ENCODE data around the gene ADCYAP1.
"Not testable (repeated sequence)": the region's sequence is repeated elsewhere in the genome, so short reads cannot be mapped to it uniquely, and the experiment has no call there.

The ADCYAP1 gene

DNA sequence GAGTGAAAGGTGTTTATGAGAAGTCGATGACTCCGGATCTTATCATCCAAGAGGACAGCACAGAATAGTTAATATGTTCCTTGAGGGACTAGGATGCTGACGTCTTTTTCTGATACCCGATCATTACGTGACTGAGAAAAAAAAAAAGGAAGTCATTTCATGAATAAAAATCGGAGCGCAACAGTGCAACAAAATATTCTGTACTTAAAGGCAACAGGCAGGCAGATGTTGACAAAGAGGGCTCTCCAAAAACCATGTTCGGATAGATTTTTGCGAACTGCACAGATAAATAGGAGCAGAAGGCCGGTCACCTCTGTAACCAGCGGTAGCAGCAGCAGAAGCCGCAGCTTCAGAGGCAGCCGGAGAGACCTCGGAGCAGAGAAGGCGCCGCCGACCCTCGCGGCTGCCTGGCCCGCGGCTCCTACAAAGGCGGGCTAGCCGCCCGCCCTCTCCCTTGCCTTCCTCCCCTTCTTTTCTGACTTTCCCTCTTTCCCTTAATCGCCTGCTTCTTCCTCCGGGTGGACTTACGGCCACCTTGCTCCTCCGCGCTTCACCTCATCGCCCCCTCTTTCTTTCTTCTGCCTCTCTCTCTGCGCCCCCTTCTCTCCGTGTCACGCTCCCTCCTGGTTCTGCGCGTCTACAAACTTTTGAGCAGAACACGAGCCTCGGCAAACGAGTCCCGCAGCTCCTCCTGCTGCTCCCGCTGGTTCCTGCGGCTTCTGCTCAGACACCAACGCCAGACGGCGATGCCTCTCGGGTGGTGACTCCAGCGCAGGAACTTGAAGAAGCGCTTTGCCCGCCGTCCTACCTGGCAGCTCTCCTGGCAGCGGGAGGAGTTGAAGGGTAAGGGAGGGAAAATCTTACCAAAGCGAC is at the start of gene ADCYAP1:
TSS of gene ADCYAP1 (plus strand) at position 654 of the 873 bp plus-strand sequence. CDS start 516 bp downstream, outside the sequence.
- DNase-seq: no peak

DNA sequence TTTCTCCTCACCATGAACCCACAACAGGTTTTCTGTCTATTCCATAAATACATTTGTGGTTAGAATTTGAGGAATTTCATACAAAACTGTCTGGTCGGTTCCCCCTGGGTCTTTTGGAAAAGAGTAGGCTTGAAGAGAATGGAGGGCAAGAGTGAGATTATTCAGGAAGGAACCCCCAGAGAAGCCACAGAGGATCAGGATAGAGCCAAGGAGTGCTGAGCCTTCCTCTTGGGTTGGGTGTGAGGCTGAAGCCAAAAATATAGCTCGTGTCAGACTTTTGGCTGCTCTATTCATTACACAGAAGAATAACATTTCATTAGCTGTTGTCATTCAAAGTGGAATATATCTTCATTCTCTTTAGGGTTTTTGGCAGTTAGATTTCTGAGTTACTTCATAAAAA is 46.7 kb upstream of the ADCYAP1 start:
- no peak for DNase-seq

DNA sequence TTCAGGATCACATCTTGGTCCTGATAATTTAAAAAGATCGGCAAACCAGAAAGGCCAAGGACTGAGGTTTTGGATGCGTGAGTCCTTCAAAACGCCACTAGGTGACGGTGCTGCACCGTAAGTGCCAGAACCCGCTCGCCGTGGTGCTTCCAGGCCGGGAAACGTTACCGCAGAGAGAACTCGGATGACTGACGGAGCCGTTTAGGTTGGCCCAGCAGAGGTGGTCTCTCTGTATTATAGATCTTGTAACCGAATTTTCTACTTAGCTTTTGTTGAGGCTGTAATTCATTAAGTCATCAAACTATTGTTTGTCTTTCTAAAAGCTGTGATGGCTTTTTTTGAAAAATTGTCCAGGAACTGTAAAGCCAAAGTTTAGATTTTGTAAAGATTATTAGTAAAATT is 39.8 kb upstream of the ADCYAP1 start:
- DNase-seq: no peak

DNA sequence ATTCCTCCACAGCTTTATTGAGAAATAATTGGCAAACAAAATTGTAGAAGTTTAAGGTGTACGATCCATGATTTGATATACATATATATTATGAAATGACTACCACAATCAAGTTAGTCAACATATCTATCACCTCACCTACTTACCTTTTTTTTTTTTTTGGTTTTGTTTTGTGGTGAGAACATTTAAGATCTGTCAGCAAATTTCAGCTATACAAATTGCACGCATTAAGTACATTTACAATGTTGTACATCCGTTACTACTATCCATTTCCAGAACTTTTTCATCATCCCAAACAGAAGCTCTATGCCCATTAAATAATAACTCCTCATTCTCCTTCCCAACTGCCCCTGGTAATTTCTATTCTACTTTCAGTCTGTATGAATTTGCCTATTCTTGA is 37.4 kb upstream of the ADCYAP1 start:
- no peak for DNase-seq

DNA sequence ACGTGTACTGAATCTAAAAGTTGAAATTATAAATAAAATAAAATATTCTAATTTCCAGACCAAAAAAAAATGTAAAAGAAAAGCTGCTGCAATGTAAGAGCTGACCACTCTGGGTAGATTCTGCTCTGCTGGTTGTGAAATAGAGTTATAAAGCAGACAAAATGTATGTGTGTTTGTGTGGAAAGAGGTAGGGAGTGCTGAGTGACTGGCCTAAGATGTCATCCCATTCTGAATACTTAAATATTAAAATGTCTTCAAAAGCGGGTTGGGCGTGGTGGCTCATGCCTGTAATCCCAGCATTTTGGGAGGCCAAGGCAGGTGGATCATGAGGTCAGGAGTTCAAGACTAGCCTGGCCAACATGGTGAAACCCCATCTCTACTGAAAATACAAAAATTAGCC is 31.2 kb upstream of the ADCYAP1 start:
- not testable (repeated sequence) for DNase-seq

DNA sequence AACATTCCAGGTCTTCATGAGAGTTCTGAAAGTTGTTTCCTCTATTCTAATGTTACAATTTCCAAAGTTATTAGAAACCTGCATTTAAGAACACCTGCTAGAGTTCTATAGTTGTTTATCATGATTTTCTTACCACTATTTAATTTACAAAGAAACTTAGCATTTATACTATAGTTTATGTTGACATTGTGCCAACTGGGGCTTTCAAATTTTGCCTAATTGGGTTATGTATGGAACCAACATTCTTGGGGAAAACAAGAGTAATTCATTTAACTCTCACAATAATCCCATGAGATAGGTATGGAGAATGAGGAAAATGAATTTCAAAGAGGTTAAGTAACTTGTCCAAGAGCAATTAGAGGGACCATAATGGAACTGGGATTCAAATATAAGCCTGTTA is 28.8 kb upstream of the ADCYAP1 start:
- no peak for DNase-seq

DNA sequence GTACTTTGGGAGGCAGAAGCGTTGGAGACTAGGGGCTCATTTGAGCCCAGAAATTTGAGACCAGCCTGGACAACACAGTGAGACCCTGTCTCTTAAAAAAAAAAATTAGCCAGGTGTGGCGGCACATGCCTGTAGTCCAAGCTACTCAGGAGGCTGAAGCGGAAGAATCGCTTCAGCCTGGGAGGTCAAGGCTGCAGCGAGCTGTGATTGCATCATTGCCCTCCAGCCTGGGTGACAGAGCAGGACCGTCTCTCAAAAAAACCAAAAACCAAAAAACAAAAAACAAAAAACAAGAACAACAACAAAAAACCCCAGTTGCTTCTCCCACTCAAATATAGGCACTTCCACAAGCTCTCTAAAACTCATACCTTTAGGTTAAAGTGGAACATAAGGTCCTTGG is 27.4 kb upstream of the ADCYAP1 start:
- no peak for DNase-seq

DNA sequence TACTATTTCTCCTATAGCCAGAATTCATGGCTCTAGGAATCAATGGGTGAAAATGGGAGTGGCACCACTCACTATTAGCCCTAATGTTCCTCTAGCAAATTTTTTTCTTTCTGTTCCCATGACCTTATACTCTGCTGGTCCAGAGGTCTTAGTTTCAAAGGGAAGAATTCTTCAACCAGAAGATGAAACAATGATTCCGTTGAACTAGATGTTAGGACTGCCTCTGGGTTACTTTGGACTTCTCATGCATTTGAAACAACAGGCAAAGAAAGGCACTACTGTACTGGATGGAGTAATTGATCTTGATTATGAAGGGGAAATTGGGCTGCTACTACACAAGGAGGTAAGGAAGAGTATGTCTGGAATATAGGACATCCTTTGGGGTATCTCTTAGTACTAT is 18.6 kb upstream of the ADCYAP1 start:
- no peak for DNase-seq

DNA sequence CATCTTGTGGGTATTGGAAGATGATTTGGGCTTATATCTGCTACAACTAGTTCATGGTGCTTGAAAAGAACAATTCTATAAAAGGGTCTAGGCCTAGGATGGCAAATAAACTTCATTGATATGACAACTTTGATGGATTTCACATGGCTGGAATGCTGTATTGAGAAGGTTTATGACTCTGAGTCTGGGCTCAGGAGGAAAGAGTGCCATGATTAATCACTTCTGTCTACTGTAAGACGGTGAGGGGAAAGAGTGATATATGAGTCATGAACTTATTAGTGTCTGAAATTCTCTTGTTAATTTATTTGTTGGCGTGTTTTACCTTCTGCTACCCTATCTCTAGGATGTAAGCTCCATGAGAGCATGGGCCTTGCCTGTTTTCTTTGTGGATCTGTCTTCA is 17.0 kb upstream of the ADCYAP1 start:
- no peak for DNase-seq

DNA sequence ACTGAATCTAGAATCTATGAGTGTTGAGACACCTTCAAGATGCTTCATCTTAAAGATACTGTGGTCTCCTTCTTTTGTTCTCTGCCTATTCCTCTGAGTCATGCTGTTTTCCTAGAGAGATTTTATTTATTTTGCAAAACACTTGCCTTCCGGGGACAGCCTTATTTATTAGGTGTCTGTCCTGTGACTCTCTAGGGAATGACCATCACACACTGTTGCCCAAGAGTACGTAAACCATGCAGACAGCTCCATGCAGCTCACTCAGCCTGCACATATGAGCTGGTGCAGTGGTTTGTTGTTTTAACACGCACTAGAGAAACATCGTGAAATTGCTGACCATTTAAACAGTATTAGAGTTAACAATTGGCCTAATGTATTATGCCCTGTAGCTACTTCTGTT is 12.4 kb upstream of the ADCYAP1 start:
- no peak for DNase-seq

DNA sequence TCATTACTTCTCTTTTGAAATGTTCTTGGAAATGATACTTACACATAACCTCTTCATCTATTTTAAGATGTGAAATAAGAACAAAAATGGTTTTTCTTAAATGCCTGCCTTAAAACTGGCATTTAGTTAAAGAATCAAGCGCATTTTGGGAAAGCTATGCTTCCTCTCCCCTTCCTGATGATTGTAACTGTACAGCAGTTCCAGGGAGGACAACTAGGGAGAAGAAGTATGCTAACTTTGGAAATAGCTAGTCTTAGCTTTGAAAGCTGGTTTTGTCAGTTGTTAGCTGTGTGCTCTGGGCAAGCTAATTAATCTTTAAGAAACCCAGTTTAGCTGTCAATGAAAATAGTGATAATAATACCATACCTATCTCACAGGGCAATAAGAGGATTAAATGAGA is 8.4 kb upstream of the ADCYAP1 start:
- no peak for DNase-seq

DNA sequence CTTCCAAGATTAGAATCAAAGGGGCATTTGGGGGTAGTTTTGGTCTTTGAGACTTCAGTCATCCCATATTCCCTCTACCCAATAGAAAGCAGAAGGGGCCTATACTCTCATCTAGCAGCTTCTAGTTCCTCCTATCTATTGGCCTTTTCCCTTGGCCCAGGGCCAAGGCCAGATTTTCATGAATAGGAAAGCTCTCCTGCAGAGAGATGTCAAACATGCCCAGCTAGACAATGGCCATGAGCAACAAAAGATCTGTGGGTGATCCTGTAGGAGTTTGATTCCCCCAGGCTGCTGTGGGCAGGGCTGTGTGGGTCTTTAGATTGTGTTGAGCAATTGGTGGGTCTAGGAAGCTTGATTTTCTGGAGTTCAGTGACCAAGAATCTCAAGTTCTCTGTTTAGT is 2.9 kb upstream of the ADCYAP1 start:
- no peak for DNase-seq

DNA sequence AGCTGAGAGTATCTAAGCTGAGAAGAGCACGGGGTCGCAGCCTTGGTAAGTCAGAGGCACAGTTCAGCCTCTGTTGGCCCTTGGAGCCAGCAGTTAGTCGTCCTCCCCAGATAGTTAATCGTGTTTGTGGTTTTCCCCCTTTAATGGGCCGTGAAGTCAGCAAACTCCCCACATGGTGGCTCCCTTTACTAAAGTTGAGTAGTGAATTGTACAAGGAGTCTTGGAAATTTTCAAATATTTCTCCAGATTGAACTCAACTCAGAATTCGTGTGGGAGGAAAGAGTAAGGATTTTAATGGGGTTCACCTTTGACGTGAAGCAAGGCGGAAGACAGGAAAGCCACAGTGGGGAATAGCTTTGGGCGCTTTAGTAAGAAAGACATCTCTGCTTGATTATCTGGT is 2.4 kb upstream of the ADCYAP1 start:
- no peak for DNase-seq

DNA sequence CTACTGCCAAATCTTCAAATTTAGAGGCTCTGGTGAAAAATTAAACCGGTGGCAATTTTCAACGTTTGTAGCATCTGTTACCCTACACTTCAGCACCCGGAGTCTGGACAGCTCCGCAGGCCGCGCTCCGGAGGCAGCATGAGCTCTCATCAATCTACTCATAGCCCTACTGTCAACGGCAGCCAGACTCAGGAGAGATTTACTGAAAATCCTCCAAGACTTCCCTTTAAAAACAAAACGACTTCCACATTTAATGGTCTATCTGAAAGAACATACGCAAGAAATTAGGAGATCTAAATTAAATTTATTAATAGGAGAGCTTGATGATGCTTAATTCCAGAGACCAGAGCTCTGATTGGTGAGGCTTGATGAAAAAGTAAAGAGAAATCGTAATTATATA is 970 bp upstream of the ADCYAP1 start:
- no peak for DNase-seq

DNA sequence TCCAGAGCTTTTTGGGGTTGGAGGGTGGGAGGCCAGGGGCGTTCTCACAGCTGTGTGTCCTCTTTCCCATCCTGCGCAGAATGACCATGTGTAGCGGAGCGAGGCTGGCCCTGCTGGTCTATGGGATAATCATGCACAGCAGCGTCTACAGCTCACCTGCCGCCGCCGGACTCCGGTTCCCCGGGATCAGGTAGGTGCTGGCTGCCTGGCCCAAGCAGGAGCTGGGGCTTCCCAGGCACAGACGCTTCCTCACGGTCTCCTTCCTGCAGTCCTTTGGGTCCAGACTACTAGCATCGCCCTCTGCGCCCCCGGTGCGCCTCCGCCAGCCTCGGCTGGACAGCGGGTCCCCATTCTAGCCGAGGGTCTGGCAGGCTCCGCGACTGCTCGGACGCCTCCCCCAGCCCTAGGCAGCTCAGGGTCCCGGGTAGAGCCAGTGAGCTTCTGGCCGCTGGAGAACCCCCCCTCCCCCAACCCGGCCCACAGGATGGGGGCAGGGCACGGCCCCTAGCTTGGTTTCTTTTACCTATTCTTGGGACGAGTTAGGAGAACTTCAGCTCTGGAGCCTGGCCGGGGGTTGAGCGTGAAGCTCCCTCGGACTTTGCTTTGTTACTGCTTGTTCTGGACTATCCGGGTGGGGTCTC is 756 bp downstream of the ADCYAP1 start:
- no peak for DNase-seq

DNA sequence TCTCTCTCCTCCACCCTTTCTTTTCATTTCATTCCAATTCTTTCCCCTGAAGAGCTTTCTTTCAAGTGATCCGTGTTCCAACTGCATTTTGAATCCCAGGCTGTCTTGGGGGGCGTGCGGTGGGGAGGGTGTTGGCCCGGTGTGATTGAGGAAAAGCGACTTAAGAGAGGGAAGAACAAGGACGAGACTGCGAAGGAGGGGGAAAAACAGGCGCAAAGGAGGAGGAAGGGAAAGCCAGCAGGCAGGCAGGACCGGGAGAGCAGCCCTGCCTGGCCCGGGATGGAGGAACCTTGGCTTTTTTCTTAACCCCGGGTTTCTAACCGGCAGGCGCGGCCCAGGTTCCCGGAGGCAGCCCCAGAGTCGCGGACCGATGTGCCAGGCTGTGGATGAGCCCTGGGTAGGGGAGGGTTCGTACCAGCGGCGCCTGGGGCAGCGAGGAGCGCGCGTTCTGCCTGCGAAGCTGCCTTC is 1.3 kb downstream of the ADCYAP1 start:
- DNase-seq: no peak

DNA sequence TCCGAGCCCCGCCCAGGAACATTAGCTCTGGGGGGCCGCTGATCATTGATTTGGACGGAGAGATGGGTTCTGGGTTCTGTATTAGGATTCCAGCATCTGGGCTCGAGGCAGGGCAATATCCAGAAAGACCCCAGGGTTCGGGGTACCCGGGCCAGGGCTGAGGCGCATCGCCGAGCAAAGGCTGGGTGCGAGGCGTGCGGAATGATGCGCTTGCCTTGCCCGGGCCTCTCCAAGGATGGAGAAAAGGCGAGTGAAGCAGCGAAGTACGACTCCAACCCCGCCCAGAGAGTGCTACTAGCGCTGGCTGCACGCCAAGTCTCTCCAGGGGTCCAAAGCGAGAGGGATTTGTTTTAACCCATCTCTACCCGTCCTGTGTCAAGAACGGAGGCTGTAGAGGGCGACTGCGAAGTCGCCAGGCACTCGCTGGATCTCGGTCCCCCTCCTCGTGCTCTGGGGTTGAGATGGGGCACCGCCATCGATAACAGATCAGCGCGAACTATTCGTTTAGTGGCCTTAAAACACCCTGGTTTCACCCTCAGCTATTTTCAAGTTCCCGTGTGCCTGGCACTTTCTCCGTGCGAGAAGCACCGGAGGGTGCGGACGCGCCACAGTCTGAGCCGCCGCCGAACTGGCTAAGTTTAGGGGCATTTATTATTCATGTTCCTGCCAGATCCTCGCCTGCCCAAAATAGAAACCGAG is 1.9 kb downstream of the ADCYAP1 start:
- DNase-seq: no peak

DNA sequence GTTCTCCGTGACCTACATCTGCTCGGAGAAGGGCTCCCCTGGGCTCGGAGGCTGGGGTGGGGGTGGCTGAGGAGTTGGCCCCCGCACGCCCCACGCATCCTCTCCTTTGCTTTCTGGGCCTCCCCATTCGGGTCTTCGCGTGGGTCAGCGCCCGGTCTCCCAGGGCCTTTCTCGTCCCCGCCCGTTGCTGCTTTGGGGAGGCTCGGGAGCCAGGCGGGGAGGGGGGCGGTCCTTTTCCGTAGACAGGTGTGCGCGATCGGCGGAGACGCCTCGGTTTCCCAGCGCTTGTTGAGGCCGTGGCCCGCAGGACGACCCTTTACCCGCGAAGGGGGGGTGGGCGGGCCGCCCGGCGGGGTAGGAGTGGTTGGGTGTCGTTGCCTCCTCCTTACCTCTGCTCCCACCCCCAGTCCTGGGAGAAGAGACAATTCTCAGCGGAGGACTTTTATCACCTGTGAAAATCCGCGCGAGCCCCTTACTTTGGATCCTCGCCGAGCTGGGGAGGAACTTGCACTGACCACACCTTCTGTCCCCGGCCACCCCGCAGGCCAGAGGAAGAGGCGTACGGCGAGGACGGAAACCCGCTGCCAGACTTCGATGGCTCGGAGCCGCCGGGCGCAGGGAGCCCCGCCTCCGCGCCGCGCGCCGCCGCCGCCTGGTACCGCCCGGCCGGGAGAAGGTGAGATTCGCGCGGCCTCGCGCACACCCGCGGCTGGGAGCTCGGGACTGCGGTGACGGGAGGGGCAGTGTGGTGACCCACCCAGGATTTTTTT is 2.6 kb downstream of the ADCYAP1 start:
- DNase-seq: no peak

DNA sequence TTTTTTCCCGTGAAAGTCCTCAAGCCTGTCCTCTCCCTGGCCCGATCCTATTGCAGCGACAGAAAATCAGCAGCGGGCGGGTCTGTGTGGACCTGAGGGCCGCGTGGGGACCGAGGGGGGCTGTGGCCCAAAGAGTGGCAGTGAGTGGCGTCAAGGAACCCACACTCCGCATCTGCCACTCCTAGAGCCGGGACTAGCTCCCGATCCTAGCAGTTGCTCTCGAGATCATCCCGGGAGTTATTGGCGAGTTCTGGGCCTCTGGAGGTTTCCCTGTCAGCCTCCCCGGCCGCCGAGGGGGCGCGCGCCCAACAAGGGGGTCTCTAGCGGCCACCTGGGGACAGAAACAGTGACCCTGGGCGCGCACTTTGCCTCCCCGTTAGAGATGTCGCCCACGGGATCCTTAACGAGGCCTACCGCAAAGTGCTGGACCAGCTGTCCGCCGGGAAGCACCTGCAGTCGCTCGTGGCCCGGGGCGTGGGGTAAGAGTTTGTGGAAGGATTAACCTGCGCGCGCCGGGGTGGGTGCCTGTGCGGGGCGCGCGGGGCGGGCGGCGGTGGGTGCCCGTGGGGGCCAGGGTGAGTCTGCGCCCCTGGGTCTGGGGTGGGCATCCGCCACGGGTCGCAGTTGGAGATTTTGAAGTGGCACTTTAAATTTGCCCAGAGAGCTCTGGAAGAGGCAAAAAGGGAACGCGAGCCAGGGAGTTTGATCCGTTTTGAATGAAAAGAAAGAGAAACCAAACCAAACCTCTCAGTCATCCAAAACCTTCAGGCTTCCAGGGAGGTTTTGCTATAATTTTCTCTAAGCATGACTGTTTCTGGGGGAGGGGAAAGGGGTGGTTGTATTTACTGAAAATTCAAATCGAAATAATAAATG is 3.5 kb downstream of the ADCYAP1 start:
- DNase-seq: no peak

DNA sequence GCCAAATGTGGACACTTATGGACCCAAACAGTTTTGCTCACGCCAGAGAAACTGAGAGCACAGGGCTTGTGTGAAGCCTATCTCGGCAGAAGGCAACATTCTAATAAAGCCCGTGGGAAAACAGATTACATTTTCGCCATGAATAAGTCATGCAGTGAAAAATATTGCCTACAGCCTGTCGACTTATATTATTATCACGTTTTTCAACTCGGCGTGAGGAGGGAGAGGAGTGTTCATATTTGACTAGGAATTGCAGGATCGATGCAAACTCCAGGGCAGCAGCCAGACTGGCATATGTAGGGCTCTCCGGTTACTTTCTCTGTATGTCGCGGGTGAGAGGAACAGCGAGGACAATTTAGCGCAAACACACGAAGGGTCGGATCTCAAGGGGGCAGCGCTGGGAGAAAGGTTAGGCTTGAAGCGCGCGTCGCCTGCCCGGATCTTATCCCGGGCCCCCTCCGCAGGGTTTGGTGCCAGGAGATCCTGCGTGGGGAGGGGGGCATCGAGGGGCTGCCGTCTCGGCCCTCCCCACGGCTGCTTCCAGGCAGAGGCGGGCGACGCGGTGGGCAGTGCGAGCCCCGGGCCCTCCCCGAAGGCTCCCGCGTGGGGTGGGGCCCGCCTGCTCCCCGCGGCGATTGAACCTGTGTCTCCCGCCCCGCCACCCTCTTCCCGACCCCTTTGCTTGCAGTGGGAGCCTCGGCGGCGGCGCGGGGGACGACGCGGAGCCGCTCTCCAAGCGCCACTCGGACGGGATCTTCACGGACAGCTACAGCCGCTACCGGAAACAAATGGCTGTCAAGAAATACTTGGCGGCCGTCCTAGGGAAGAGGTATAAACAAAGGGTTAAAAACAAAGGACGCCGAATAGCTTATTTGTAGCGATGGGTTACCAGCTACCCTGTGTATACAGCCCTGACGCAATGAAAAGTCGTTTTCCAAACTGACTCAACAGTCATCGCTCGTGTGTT is 4.4 kb downstream of the ADCYAP1 start:
- no peak for DNase-seq

DNA sequence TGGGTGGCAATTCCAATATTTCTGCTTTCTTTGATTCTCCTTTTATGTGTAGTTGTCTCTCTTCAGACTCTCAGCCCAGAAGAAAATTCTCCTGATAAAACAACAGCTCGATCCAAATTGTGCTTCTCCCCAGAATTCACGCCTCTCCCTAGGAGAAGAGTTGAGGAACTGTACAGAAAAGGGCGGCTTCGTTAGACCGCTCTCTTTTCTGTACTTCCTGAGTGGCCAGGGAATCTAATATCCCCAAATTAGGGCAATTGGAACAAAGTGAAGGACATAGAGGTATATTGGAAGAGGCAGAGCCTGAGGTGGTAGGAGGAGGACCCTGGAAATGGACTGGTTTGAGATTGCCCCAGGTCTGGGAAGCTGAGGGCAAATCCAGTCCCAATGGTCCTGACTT is 5.6 kb downstream of the ADCYAP1 start:
- no peak for DNase-seq

Measured in GOT3 (cell line).